ENCODE data around the gene ADCY10. TPM values are rescaled to one million over a fixed set of nuclear protein-coding genes. Genes with fewer than 3 reads are reported as not detected.

Gene ADCY10
- total and polyA plus RNA-seq, 3 experiments from 2014 or later, result 0.09 TPM; not detected in 2

GRCh38 chr1:167781558-167781957 lies 132.4 kb downstream of the ADCY10 start:
- Histone ChIP-seq H3K4me1 (ENCODE audit: insufficient read depth, low read length) (no peaks in the 10 kb centered on the region), H3K27ac (ENCODE audit: low read depth, low read length) (no peak overlapping the region), H3K27me3 (ENCODE audit: insufficient read depth, low read length, poor library complexity, severe bottlenecking) (no peaks in the 10 kb centered on the region), H3K9me3 (ENCODE audit: low read length) (no peaks in the 10 kb centered on the region), H3K4me3 (ENCODE audit: low read length) (no peak overlapping the region), H3K36me3 (ENCODE audit: insufficient read depth, low read length) (no peaks in the 10 kb centered on the region)
- Mint-ChIP-seq H3K27me3 (no peaks in the 10 kb centered on the region), H3K4me1 (no peaks in the 10 kb centered on the region), H3K36me3 (peaks cover 0 to 11% (median 3%) of the 10 kb centered on the region in 3 donors), H3K4me3 (no peak overlapping the region), H3K9me3 (peaks cover 0 to 13% (median 3%) of the 10 kb centered on the region in 5 donors), H3K27ac (no peak overlapping the region)
- ChIA-PET CTCF (no interaction called here), POLR2A (no interaction called here)
- no peak for DNase-seq

DNA sequence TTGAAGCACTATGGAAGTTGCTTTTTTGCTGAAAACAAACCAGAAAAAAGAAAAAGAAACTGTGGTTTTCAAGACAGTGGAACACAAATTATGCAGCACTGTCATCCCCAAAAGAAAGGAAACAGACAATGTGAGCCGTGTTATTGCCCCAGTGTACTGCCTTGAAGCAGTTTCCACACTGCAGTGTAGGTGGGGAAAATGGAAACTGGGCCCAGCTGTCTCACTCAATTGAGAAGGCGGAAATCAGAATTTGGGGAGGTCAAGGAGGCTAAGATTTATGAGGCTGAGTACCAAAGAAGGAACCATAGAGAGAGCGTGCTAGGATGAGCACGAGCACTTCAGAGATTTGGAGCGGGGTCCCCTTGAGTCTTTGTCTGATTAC lies 136.7 kb downstream of the ADCY10 start:
- Mint-ChIP-seq H3K4me1 (no peaks in the 10 kb centered on the region), H3K27ac (no peak overlapping the region), H3K9me3 (peaks cover 0 to 13% (median 3%) of the 10 kb centered on the region in 5 donors), H3K27me3 (peaks cover 0 to 1% of the 10 kb centered on the region in 2 donors), H3K36me3 (peaks cover 1 to 15% (median 2%) of the 10 kb centered on the region in 3 donors), H3K4me3 (no peak overlapping the region)
- no peak for DNase-seq
- Histone ChIP-seq H3K4me3 (ENCODE audit: low read length) (no peak overlapping the region), H3K27me3 (ENCODE audit: insufficient read depth, low read length, poor library complexity, severe bottlenecking) (no peaks in the 10 kb centered on the region), H3K4me1 (ENCODE audit: insufficient read depth, low read length) (no peaks in the 10 kb centered on the region), H3K27ac (ENCODE audit: low read depth, low read length) (no peak overlapping the region), H3K9me3 (ENCODE audit: low read length) (no peaks in the 10 kb centered on the region), H3K36me3 (ENCODE audit: insufficient read depth, low read length) (no peaks in the 10 kb centered on the region)
- ChIA-PET POLR2A (no interaction called here), CTCF (no interaction called here)

GRCh38 chr1:167776616-167777268 lies 137.2 kb downstream of the ADCY10 start:
- CTCF ChIA-PET, result no interaction called here
- no peaks in the 10 kb centered on the region for H3K27me3 ChIP-seq (ENCODE audit: insufficient read depth, low read length, poor library complexity, severe bottlenecking)
- H3K27ac Mint-ChIP-seq, result no peak overlapping the region

GRCh38 chr1:167776151-167776550 lies 137.8 kb downstream of the ADCY10 start:
- H3K36me3 ChIP-seq (ENCODE audit: insufficient read depth, low read length), result no peaks in the 10 kb centered on the region
- peaks cover 0 to 10% (median 3%) of the 10 kb centered on the region in 5 donors for H3K9me3 Mint-ChIP-seq
- CTCF ChIA-PET, result no interaction called here
- H3K27me3 ChIP-seq (ENCODE audit: insufficient read depth, low read length, poor library complexity, severe bottlenecking), result no peaks in the 10 kb centered on the region
- no peaks in the 10 kb centered on the region for H3K9me3 ChIP-seq (ENCODE audit: low read length)
- no peak overlapping the region for H3K4me3 Mint-ChIP-seq
- H3K27me3 Mint-ChIP-seq, result peaks cover 0 to 1% of the 10 kb centered on the region in 2 donors
- H3K4me1 Mint-ChIP-seq, result no peaks in the 10 kb centered on the region
- DNase-seq, result no peak
- no peak overlapping the region for H3K4me3 ChIP-seq (ENCODE audit: low read length)
- POLR2A ChIA-PET, result no interaction called here
- H3K36me3 Mint-ChIP-seq, result peaks cover 1 to 14% (median 2%) of the 10 kb centered on the region in 3 donors
- H3K27ac Mint-ChIP-seq, result no peak overlapping the region
- H3K4me1 ChIP-seq (ENCODE audit: insufficient read depth, low read length), result no peaks in the 10 kb centered on the region
- no peak overlapping the region for H3K27ac ChIP-seq (ENCODE audit: low read depth, low read length)

More at GRCh38 chr1:167776616-167777268, 137.2 kb downstream of the ADCY10 start:
- DNase-seq, result no peak
- Mint-ChIP-seq H3K27me3 (peaks cover 0 to 1% of the 10 kb centered on the region in 2 donors), H3K9me3 (peaks cover 0 to 13% (median 3%) of the 10 kb centered on the region in 5 donors), H3K36me3 (peaks cover 1 to 15% (median 2%) of the 10 kb centered on the region in 3 donors), H3K4me3 (no peak overlapping the region), H3K4me1 (no peaks in the 10 kb centered on the region)
- Histone ChIP-seq H3K4me1 (ENCODE audit: insufficient read depth, low read length) (no peaks in the 10 kb centered on the region), H3K9me3 (ENCODE audit: low read length) (no peaks in the 10 kb centered on the region), H3K36me3 (ENCODE audit: insufficient read depth, low read length) (no peaks in the 10 kb centered on the region), H3K27ac (ENCODE audit: low read depth, low read length) (no peak overlapping the region), H3K4me3 (ENCODE audit: low read length) (no peak overlapping the region)
- POLR2A ChIA-PET, result no interaction called here

DNA sequence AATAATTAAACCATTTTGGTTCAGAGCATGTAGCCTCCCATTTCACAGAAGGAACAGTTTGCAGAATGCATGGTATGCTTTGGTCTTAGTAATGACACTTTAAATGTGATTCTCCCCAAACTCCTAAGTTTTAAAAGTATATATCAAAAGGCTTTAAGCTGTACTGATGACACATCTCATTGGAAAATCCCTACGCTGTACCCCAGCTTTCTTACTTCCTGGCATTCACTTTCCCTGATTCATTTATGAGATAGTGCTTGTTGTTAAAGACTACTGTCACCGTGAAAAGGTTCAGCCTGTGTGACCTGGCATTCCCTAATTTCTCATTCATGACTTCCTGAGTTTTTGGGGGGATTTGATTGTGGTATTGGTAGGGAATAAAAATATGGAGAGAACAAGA lies 138.8 kb downstream of the ADCY10 start:
- no peak overlapping the region for H3K4me3 ChIP-seq (ENCODE audit: low read length)
- no peaks in the 10 kb centered on the region for H3K27me3 ChIP-seq (ENCODE audit: insufficient read depth, low read length, poor library complexity, severe bottlenecking)
- Mint-ChIP-seq H3K27me3 (peaks cover 0 to 1% of the 10 kb centered on the region in 2 donors), H3K27ac (no peak overlapping the region), H3K4me3 (no peak overlapping the region), H3K36me3 (peaks cover 1 to 11% (median 5%) of the 10 kb centered on the region in 3 donors), H3K4me1 (no peaks in the 10 kb centered on the region), H3K9me3 (peaks cover 0 to 6% (median 0%) of the 10 kb centered on the region in 5 donors)
- H3K27ac ChIP-seq (ENCODE audit: low read depth, low read length), result no peak overlapping the region
- ChIA-PET CTCF (no interaction called here), POLR2A (no interaction called here)
- DNase-seq, result no peak
- no peaks in the 10 kb centered on the region for H3K4me1 ChIP-seq (ENCODE audit: insufficient read depth, low read length)
- no peaks in the 10 kb centered on the region for H3K9me3 ChIP-seq (ENCODE audit: low read length)
- H3K36me3 ChIP-seq (ENCODE audit: insufficient read depth, low read length), result no peaks in the 10 kb centered on the region

DNA sequence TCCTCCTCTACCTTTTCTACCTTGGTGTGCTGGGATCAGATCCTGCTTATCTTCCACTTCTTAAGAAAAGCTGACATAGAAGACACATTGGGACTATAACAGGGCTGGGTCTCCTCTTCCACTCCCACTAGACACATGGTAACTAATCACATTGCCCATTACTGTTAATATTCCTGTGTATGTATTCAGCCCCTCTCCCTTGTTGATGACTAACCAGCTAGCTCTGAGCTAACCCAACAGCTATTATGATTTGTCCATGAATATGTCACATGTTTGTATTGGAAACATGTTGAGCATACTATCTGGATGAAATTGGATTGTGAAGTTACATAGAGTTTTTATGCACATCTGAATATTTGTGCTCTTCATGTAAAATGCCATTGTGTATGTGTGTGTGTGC lies 139.2 kb downstream of the ADCY10 start:
- Histone ChIP-seq H3K9me3 (ENCODE audit: low read length) (no peaks in the 10 kb centered on the region), H3K27ac (ENCODE audit: low read depth, low read length) (no peak overlapping the region), H3K4me1 (ENCODE audit: insufficient read depth, low read length) (no peaks in the 10 kb centered on the region), H3K27me3 (ENCODE audit: insufficient read depth, low read length, poor library complexity, severe bottlenecking) (no peaks in the 10 kb centered on the region), H3K4me3 (ENCODE audit: low read length) (no peak overlapping the region), H3K36me3 (ENCODE audit: insufficient read depth, low read length) (no peaks in the 10 kb centered on the region)
- Mint-ChIP-seq H3K36me3 (peaks cover 3 to 13% (median 6%) of the 10 kb centered on the region in 3 donors), H3K4me3 (no peak overlapping the region), H3K27me3 (peaks cover 0 to 4% of the 10 kb centered on the region in 2 donors), H3K27ac (no peak overlapping the region), H3K4me1 (no peaks in the 10 kb centered on the region), H3K9me3 (peaks cover 0 to 1% (median 0%) of the 10 kb centered on the region in 5 donors)
- ChIA-PET POLR2A (no interaction called here), CTCF (no interaction called here)
- DNase-seq, result no peak

DNA sequence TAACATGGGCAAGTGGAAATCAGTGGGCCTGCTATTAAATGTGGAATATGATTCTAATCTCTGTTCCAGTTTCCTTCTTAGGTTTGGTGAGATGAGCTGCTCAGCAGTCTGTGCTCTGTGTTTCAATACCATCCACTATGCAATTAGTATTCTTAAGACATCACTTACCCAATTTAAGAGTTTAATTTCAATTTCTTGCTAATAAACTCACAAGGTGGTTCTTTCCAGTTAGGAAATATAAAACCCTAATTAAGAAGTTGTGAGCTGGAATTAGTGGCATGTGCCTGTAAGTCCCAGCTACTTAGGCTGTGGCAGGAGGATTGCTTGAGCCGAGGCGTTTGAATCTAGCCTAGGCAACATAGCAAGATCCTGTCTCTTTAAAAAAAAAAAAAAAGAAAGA lies 140.4 kb downstream of the ADCY10 start:
- Mint-ChIP-seq H3K4me3 (no peak overlapping the region), H3K27me3 (peaks cover 0 to 4% of the 10 kb centered on the region in 2 donors), H3K27ac (no peak overlapping the region), H3K4me1 (no peaks in the 10 kb centered on the region), H3K36me3 (peaks cover 6 to 18% (median 7%) of the 10 kb centered on the region in 3 donors), H3K9me3 (peaks cover 0 to 1% (median 0%) of the 10 kb centered on the region in 5 donors)
- no peak overlapping the region for H3K4me3 ChIP-seq (ENCODE audit: low read length)
- ChIA-PET CTCF (interaction anchor here (0.7 kb wide), 1 partner anchor 11 kb away, joined by 3 read pairs; no protein-coding TSS in a partner anchor), POLR2A (no interaction called here)
- H3K36me3 ChIP-seq (ENCODE audit: insufficient read depth, low read length), result no peaks in the 10 kb centered on the region
- H3K9me3 ChIP-seq (ENCODE audit: low read length), result no peaks in the 10 kb centered on the region
- no peaks in the 10 kb centered on the region for H3K27me3 ChIP-seq (ENCODE audit: insufficient read depth, low read length, poor library complexity, severe bottlenecking)
- DNase-seq, result no peak
- H3K27ac ChIP-seq (ENCODE audit: low read depth, low read length), result no peak overlapping the region
- no peaks in the 10 kb centered on the region for H3K4me1 ChIP-seq (ENCODE audit: insufficient read depth, low read length)

DNA sequence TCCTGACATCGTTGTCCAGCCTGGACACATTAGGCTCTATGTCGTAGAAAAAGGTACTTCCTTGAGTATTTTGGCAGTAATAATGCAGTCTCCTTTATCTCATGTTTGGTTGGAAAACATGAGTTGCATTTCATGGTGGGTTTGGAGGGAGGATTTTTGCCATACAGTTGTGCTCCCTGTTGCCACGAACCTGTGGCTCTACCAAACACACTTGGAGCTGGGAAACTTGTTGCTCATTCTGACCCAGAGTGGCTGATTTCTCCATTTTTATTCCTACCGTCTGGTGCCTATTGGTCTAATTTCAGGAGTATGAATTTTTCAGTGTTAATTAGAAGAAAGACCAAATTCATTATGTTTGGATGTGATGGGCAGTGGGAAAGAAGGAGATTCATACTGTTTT lies 141.5 kb downstream of the ADCY10 start:
- no peaks in the 10 kb centered on the region for H3K9me3 ChIP-seq (ENCODE audit: low read length)
- POLR2A ChIA-PET, result no interaction called here
- DNase-seq, result no peak
- H3K27me3 ChIP-seq (ENCODE audit: insufficient read depth, low read length, poor library complexity, severe bottlenecking), result no peaks in the 10 kb centered on the region
- Mint-ChIP-seq H3K9me3 (peaks cover 0 to 1% (median 0%) of the 10 kb centered on the region in 5 donors), H3K27me3 (peaks cover 0 to 4% of the 10 kb centered on the region in 2 donors), H3K4me1 (no peaks in the 10 kb centered on the region), H3K4me3 (no peak overlapping the region), H3K27ac (no peak overlapping the region), H3K36me3 (peaks cover 6 to 17% (median 10%) of the 10 kb centered on the region in 3 donors)
- no peak overlapping the region for H3K27ac ChIP-seq (ENCODE audit: low read depth, low read length)
- H3K4me1 ChIP-seq (ENCODE audit: insufficient read depth, low read length), result no peaks in the 10 kb centered on the region
- H3K36me3 ChIP-seq (ENCODE audit: insufficient read depth, low read length), result no peaks in the 10 kb centered on the region
- CTCF ChIA-PET, result interaction anchor here (0.5 kb wide), 1 partner anchor 19 kb away, joined by 3 read pairs; no protein-coding TSS in a partner anchor
- no peak overlapping the region for H3K4me3 ChIP-seq (ENCODE audit: low read length)
